HG03095 (cell line): ENCODE measurements around the gene MCF2L.

Experiments
- ATAC-seq: cut with Tn5 transposase; IDR thresholded peaks from one replicate; pipeline ENCODE4 v1.9.1; 2021; ENCODE audit warnings: moderate library complexity; ENCODE audit not compliant: unreplicated experiment

Gene MCF2L

DNA sequence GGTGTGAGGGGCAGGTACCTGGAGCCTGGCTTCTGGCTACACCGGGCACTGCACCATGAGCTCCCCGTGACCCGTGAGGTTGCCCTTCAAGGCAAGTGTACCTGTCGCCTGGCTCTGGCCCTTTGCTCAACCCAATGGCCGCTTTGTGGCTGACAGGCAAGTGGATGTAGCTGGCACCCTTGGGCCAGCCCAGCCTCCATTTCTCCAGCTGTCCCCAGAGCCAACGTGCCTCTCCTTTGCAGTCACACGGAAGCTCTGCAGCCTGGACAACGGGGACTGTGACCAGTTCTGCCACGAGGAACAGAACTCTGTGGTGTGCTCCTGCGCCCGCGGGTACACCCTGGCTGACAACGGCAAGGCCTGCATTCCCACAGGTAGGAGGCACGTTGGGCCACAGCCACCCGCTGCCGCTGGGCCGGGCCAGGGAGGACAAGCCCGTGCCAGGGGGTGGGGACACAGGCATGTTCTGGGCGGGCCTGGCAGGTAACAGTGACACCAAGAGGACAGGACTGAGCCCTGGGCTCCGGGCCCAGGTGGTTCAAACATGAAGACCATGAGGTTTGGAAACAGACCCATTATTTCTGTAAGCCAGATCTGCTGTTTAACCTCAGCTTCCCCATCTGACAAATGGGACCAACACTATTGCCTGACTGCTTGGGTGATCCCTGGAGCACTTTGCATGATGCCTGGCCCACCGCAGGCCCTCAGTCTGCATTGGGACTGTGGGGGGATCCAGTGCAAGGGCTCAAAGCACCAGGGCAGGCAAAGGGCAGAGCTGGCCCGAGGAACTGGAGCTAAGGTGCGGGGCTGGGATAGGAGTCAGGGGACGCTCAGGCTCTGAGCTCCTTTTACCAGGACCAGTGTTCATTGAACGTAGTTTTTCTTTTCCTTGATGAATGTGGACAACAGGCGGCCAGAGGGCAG, 171.9 kb downstream of the MCF2L start:
- ATAC-seq = no peak

DNA sequence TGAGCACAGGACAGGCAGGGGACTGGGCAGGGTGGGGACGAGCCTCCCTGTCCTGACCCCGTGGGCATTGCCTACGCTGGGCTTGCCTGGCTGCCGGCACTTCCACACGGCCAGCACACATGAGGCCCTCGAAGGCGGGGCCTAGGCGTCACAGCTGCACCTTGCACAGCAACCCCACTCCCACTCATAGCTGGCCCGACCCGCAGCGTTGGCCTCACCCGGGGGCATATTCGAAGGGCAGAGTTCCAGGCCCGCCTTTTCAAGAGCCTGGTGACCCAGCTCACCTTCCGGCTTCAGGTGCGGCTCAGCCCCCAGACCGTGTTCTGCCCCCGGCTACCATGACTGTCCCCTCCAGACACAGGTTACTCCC, 172.6 kb downstream of the MCF2L start:
- ATAC-seq = no peak

DNA sequence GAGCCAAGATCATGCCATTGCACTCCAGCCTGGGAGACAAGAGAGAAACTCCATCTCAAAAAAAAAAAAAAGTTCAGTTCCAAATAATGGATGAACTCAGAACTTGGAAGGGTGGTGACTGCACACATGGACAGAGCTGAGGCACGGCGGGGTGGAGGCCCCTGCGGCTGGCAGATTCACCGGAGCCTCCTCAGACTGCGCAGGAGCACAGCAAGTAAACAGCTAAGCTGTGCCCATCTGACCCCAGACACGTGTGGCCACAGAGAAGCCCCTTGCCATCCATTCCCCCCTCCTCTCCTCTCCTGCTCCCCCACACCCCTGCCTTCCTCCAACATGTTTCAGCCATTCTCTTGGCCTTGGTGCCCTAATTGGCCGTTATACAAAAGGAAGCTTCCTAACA, 173.9 kb downstream of the MCF2L start:
- no peak for ATAC-seq

DNA sequence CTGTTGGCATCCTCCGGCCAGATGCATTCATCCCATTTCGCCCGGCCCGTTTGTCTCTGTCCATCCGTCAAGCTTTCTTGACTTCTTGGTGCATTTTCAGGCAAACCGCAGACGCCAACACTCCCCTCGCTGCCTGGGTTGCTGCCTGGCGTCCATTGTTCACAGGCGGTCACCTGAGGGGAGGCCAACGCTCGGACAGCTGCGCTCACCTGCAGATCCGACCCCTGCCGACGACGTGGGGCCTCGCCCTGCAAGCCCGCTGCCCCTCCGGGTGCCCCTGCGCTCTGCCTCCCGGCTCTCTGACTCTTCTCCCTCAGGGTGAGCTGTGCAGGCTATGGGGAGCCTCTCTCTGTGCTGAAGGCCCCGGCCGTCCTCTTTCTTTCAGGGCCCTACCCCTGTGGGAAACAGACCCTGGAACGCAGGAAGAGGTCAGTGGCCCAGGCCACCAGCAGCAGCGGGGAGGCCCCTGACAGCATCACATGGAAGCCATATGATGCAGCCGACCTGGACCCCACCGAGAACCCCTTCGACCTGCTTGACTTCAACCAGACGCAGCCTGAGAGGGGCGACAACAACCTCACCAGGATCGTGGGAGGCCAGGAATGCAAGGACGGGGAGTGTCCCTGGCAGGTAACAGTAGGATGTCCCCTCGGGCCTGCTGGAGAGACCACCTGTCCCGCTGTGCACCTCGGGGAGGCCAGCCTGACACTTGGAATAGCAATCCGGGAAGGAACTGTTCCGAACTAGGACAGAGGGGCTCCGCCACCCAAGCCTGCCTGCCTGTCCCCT, 174.6 kb downstream of the MCF2L start:
- ATAC-seq = no peak

DNA sequence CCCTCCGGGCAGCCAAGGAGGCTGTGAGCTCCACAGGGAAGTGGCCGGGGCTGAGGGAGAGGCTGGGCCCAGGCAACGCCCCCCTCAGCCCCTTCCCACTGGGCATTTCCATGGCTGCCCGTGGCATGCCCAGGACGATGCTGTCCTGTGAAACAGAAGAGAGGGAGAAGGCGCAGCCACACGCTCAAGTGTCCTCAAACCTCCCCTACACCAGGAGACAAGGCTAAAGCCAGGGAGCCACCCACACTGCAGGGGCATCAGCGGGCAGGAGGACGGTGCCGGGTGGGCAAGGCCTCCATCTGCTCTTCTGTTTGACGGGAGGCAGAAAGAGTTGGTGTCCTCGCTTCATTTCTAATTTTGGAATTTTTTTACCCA, 175.2 kb downstream of the MCF2L start:
- no peak for ATAC-seq

DNA sequence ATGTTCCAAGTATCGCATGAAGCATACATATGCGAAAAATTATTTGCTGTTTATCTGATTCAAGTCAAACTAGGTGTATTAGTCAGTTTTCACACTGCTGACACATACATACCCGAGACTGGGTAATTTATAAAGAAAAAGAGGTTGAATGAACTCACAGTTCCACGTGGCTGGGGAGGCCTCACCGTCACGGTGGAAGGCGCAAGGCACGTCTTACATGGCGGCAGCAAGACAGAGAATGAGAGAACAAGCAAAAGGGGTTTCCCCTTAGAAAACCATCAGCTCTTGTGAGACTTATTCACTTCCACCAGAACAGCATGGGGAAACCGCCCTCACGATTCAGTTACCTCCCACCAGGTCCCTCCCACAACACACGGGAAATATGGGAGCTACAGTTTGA, 176.5 kb downstream of the MCF2L start:
- no peak for ATAC-seq

DNA sequence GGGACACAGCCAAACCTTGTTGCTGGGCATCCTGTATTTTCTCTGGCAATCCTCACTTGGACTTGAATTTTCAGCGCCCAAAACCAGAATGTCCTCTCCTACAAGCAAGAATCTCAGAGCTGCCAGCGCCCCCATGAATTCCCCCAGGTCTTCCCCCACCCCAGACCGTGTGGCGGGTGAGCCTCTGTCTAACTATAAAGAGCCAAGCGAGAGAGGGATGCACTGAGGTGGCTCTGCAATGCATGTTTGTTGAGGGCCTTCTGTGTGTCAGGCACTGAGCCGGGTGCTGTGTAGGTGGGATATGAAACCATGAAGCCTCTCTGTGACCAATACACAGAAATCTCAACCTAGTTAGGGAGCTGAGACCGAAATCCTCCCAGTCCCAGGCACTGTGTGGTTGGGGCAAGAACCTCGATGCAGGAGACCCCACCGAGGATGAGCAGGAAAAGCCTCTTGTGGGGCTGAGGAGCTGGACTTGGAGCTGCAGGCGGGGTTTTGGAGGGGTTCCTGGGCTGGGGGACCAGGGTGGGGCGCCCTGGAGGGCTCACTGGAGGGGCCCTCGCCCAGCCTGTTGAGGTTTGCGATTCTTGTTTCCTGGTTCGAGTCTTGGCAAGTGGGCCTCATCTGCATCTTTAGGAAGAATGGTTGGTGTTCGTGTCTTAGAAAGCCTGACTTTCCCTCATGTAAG, 177.0 kb downstream of the MCF2L start:
- no peak for ATAC-seq

DNA sequence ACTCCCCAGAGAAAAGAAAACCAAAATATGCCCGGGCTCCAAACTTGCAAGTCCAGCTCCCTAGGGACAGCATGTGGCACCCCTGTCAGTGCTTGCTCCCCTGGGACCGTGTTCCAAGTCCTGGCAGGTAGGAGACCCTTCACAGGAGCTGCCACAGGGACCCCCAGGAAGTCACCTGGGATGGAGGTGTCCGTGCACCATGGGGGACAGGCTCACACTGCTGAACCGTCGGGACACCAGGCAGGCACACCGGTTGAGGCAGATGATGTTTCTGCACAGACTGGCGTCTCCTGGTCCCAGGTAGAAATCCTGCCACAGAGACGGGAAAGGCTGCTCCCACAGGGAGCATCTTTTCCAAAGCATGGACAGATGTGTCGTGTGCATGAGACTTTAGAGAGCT, 177.7 kb downstream of the MCF2L start:
- no peak for ATAC-seq

DNA sequence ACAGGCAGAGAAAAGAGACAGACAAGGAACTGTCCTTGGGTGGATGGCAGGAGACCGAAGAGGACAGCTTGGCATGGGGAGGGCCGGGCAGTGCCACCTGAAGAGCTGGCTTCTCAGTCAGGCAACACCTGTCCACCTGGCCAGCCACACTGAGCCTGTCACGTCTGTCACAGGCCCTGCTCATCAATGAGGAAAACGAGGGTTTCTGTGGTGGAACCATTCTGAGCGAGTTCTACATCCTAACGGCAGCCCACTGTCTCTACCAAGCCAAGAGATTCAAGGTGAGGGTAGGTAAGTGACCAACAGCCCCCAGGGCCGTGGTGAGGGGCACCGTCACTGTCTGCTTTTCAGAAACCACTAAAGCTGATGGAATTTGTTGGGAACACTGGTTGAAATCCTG, 178.2 kb downstream of the MCF2L start:
- no peak for ATAC-seq

DNA sequence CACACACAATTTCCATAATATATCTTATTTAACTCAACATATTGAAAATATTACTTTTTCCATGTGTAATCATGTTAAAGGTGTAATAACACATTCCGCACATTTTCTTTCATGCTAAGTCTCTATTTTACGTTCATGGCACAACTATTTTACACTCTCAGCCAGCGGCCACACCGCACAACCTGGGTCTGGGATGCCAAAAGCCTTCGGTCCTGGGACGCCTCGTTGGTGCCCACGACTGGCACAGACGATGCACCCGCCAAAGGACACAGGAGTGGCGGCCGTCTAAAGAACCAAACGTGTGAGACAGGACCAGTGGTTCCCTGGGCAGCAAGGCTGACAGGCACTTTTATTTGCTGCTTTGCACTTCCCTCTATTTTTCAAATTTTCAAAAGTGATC, 179.4 kb downstream of the MCF2L start:
- ATAC-seq = no peak

DNA sequence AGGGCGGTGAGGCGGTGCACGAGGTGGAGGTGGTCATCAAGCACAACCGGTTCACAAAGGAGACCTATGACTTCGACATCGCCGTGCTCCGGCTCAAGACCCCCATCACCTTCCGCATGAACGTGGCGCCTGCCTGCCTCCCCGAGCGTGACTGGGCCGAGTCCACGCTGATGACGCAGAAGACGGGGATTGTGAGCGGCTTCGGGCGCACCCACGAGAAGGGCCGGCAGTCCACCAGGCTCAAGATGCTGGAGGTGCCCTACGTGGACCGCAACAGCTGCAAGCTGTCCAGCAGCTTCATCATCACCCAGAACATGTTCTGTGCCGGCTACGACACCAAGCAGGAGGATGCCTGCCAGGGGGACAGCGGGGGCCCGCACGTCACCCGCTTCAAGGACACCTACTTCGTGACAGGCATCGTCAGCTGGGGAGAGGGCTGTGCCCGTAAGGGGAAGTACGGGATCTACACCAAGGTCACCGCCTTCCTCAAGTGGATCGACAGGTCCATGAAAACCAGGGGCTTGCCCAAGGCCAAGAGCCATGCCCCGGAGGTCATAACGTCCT, 180.0 kb downstream of the MCF2L start:
- ATAC-seq = no peak
